H1 (cell line): ENCODE data around the gene ABCG1. TPM values are rescaled to one million over a fixed set of nuclear protein-coding genes. Genes with fewer than 3 reads are reported as not detected.

ENCODE experiments used
- CTCF ChIA-PET: fragments of 300-600 bp; sonication (Branson Sonifier 250); formaldehyde crosslinking; loops from one replicate; lab custom pipeline; 2021; ENCODE audit not compliant: partially characterized antibody; lab: Charles Lee
- POLR2A ChIA-PET: fragments of 300-600 bp; sonication (Branson Sonifier 250); formaldehyde crosslinking; loops from one replicate; lab custom pipeline; 2021; ENCODE audit warnings: inconsistent platforms; ENCODE audit not compliant: partially characterized antibody; lab: Charles Lee
- DNase-seq, 2 experiments: peaks; one replicate each; pipeline versions ENCODE4 v3.0.0 to v3.0.0-alpha.2; 2010 to 2022; ENCODE audit warnings: low spot score in 2 of 2, low read depth in 1 of 2, mixed read lengths in 1 of 2
- FAIRE-seq: peaks from 2 replicates; lab custom pipeline; 2011; peaks lifted over from hg19 to GRCh38; lab: Jason Lieb, UNC
- H2AFZ ChIP-seq: 2 replicates; pipeline ENCODE4 v1.8.1; 2012; ENCODE audit warnings: low read length, inconsistent platforms
- H2AK5ac ChIP-seq: 2 replicates; pipeline ENCODE4 v1.6.1; 2013; ENCODE audit warnings: low read depth, low read length
- H2BK120ac ChIP-seq: replicated peaks from 2 replicates; pipeline ENCODE3; 2013; ENCODE audit warnings: low read depth, low read length, inconsistent platforms
- H2BK12ac ChIP-seq: 2 replicates; pipeline ENCODE4 v1.6.1; 2013; ENCODE audit warnings: low read depth, low read length
- H2BK15ac ChIP-seq: 2 replicates; pipeline ENCODE4 v1.6.1; 2013; ENCODE audit warnings: low read length
- H2BK20ac ChIP-seq: 2 replicates; pipeline ENCODE4 v1.6.1; 2013; ENCODE audit warnings: low read length
- H2BK5ac ChIP-seq: 2 replicates; pipeline ENCODE4 v1.6.1; 2013; ENCODE audit warnings: low read depth, low read length
- H3K14ac ChIP-seq: 2 replicates; pipeline ENCODE4 v1.6.1; 2013; ENCODE audit warnings: inconsistent platforms; ENCODE audit not compliant: insufficient read length
- H3K18ac ChIP-seq: 2 replicates; pipeline ENCODE4 v1.6.1; 2013; ENCODE audit warnings: low read length; ENCODE audit errors: extremely low read depth
- H3K23ac ChIP-seq: 2 replicates; pipeline ENCODE4 v1.6.1; 2013; ENCODE audit warnings: inconsistent platforms; ENCODE audit not compliant: insufficient read length
- H3K23me2 ChIP-seq: 2 replicates; pipeline ENCODE4 v1.6.1; 2013; ENCODE audit warnings: low read depth, low read length
- H3K27ac ChIP-seq: 2 replicates; pipeline ENCODE4 v1.6.1; 2011; ENCODE audit warnings: low read depth, low read length, inconsistent platforms
- H3K27me3 ChIP-seq, 4 experiments: replicated peaks in 1 of 4; 1 replicate in 1 of 4; 2 replicates in 3 of 4; pipeline versions ENCODE4 v1.6.1 to v1.8.1; 2011 to 2013; ENCODE audit warnings: low read length in 3 of 4, mild to moderate bottlenecking in 3 of 4, inconsistent platforms in 2 of 4, mixed read lengths in 2 of 4, moderate library complexity in 1 of 4; ENCODE audit not compliant: control insufficient read depth in 3 of 4, insufficient read depth in 3 of 4; ENCODE audit errors: extremely low read depth in 1 of 4
- H3K36me3 ChIP-seq, 4 experiments: 2 replicates each; pipeline versions ENCODE4 v1.6.1 to v1.8.1; 2011 to 2013; ENCODE audit warnings: mild to moderate bottlenecking in 4 of 4, low read length in 3 of 4, moderate library complexity in 2 of 4, control low read depth in 1 of 4, inconsistent platforms in 1 of 4; ENCODE audit not compliant: insufficient read depth in 4 of 4, control insufficient read depth in 2 of 4
- H3K4ac ChIP-seq: replicated peaks from 2 replicates; pipeline ENCODE3; 2013; ENCODE audit warnings: low read length, low read depth, mixed read lengths, inconsistent platforms; ENCODE audit not compliant: insufficient read length
- H3K4me1 ChIP-seq, 4 experiments: replicated peaks in 1 of 4; 1 replicate in 1 of 4; 2 replicates in 3 of 4; pipeline versions ENCODE4 v1.6.1 to v1.8.1; 2011 to 2013; ENCODE audit warnings: low read length in 3 of 4, inconsistent platforms in 2 of 4, mixed read lengths in 1 of 4; ENCODE audit not compliant: insufficient read depth in 4 of 4, control insufficient read depth in 3 of 4
- H3K4me2 ChIP-seq, 2 experiments: 2 replicates each; pipeline versions ENCODE4 v1.6.1 to v1.8.1; 2011 to 2013; ENCODE audit warnings: low read depth in 2 of 2, low read length in 2 of 2, control low read depth in 1 of 2, inconsistent platforms in 1 of 2, mild to moderate bottlenecking in 1 of 2; ENCODE audit not compliant: insufficient read depth in 1 of 2
- H3K4me3 ChIP-seq, 4 experiments: fragments of 200-600, 300-600 bp in 1 of 4; sonication (generic), shearing (Covaris generic), sonication (Bioruptor Twin) in 1 of 4; 2 replicates each; pipeline versions ENCODE4 v1.5.1 to v1.8.1; 2011 to 2016; ENCODE audit warnings: low read length in 4 of 4, low read depth in 3 of 4, control low read depth in 2 of 4, inconsistent platforms in 2 of 4, mild to moderate bottlenecking in 2 of 4, mixed read lengths in 1 of 4, moderate library complexity in 1 of 4; ENCODE audit not compliant: insufficient read depth in 2 of 4; ENCODE audit errors: extremely low read depth in 1 of 4
- H3K56ac ChIP-seq: replicated peaks from 2 replicates; pipeline ENCODE3; 2013; ENCODE audit warnings: low read depth, mild to moderate bottlenecking, mixed read lengths, low read length, inconsistent platforms; ENCODE audit not compliant: insufficient read length
- H3K79me1 ChIP-seq: 2 replicates; pipeline ENCODE4 v1.6.1; 2013; ENCODE audit warnings: low read depth, low read length, control low read depth
- H3K79me2 ChIP-seq, 2 experiments: 2 replicates each; pipeline versions ENCODE4 v1.6.1 to v1.8.1; 2012 to 2013; ENCODE audit warnings: low read length in 2 of 2, mild to moderate bottlenecking in 2 of 2, inconsistent platforms in 1 of 2; ENCODE audit not compliant: insufficient read depth in 2 of 2, control insufficient read depth in 1 of 2
- H3K9ac ChIP-seq, 4 experiments: replicated peaks in 1 of 4; 1 replicate in 1 of 4; 2 replicates in 3 of 4; pipeline versions ENCODE4 v1.6.1 to v1.8.1; 2011 to 2013; ENCODE audit warnings: low read depth in 3 of 4, low read length in 3 of 4, control low read depth in 2 of 4, mild to moderate bottlenecking in 2 of 4, moderate library complexity in 2 of 4, inconsistent platforms in 1 of 4; ENCODE audit errors: extremely low read depth in 1 of 4
- H3K9me3 ChIP-seq, 2 experiments: 2 replicates each; pipeline versions ENCODE4 v1.6.1 to v1.8.1; 2012 to 2013; ENCODE audit warnings: mild to moderate bottlenecking in 2 of 2, moderate library complexity in 2 of 2, control low read depth in 1 of 2, inconsistent platforms in 1 of 2, low read depth in 1 of 2, low read length in 1 of 2, mixed read lengths in 1 of 2; ENCODE audit not compliant: insufficient read depth in 2 of 2
- H4K20me1 ChIP-seq, 2 experiments: replicated peaks in 1 of 2; 2 replicates each; pipeline versions ENCODE3 to v1.8.1; 2011 to 2013; ENCODE audit warnings: inconsistent platforms in 2 of 2, low read length in 2 of 2, mild to moderate bottlenecking in 1 of 2; ENCODE audit not compliant: insufficient read depth in 2 of 2, control insufficient read depth in 1 of 2
- H4K5ac ChIP-seq: 2 replicates; pipeline ENCODE4 v1.6.1; 2013; ENCODE audit warnings: low read length, low read depth, mixed read lengths, inconsistent platforms; ENCODE audit not compliant: insufficient read length
- H4K8ac ChIP-seq: 2 replicates; pipeline ENCODE4 v1.8.0; 2013; ENCODE audit warnings: mild to moderate bottlenecking, moderate library complexity, low read length, inconsistent platforms; ENCODE audit not compliant: insufficient read depth; ENCODE audit errors: extremely low read depth
- H4K91ac ChIP-seq: replicated peaks from 2 replicates; pipeline ENCODE3; 2013; ENCODE audit warnings: low read length, mixed read lengths, inconsistent platforms; ENCODE audit not compliant: insufficient read length
- CBX5 ChIP-seq: fragments of 300-800, 300-1000 bp; sonication (generic); IDR thresholded peaks from 2 replicates; pipeline ENCODE4 v1.7.1; 2016; ENCODE audit warnings: antibody characterized with exemption, low read length, low read depth
- TCF12 ChIP-seq: IDR thresholded peaks from 2 replicates; pipeline ENCODE4 v1.6.1; 2011; ENCODE audit warnings: low read depth, mild to moderate bottlenecking, low read length
- WGBS, 2 experiments: shearing (Covaris generic) in 1 of 2; methylation state at CpG; one replicate each; pipeline versions ENCODE4 v1.1.6 to v1.1.7; 2013 to 2015; ENCODE audit warnings: low lambda C conversion rate in 2 of 2, mixed read lengths in 2 of 2, inconsistent platforms in 1 of 2, low coverage in 1 of 2, missing lambda C conversion rate in 1 of 2; ENCODE audit not compliant: insufficient replicate concordance in 2 of 2, insufficient coverage in 1 of 2, insufficient read length in 1 of 2; ENCODE audit errors: extremely low coverage in 1 of 2, missing lambda C conversion rate in 1 of 2; 5-methylcytosine and 5-hydroxymethylcytosine counted together
- polyA plus RNA-seq, 7 experiments: library from polyadenylated mRNA; depleted of rRNA in 3 of 7; stranded (reverse) in 5 of 7; unstranded in 2 of 7; fragments of >200 nt in 5 of 7; fragments of 200-250 nt in 2 of 7; gene quantifications; 1 replicate in 5 of 7; 2 replicates in 1 of 7; 4 replicates in 1 of 7; pipeline versions ENCODE4 v1.2.1 to v1.2.3, GENCODE V29; 2011 to 2013; ENCODE audit warnings: missing spikeins in 2 of 7, mixed read lengths in 2 of 7
- total RNA-seq: library from RNA; stranded (reverse); fragmentation: NEBNext Ultra II Directional; extraction: Animal tissue kit (Norgen Biotek cat#: 25700); gene quantifications from 2 replicates; pipeline ENCODE4 v1.2.1, GENCODE V29; 2021
- TF ChIP-seq, protein P1 (sequence below): IDR thresholded peaks from 2 replicates; pipeline ENCODE4 v1.6.1; 2011; ENCODE audit warnings: low read length, improper control_type of control experiment

The ABCG1 gene
- total and polyA plus RNA-seq, 2 of the 8 experiments (the other 6 are each of a cell fraction or from before 2014, with no cell fraction given), result 2.1 to 4.0 TPM

DNA sequence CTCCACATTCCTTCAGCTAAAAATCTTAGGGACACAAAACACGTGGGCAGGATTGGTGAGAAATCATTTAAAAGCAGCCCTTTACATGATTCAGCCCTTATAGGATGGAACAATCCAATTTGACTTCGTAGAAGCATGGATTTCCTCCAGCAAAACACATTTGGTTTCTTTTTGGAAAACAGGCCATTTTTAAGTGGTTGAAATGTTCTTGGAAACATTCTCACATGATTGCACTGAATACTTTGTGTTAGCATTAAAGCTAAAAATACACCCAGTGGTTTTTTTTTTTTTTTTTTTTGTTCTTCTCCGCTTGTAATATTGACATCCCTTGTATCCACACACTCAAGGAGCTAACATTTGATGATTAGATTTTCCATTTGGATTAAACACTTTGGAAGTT, 42.1 kb upstream of the ABCG1 start:
- Histone ChIP-seq H3K4ac (no peak overlapping the region), H2BK15ac (no peak overlapping the region), H3K18ac (no peak overlapping the region), H2BK120ac (no peak overlapping the region), H3K56ac (no peak overlapping the region), H4K91ac (no peak overlapping the region), H2BK20ac (no peak overlapping the region), H3K79me2 (no peaks in the 10 kb centered on the region), H3K14ac (no peak overlapping the region), H3K79me1 (no peaks in the 10 kb centered on the region; the same call in 1 of the 2 replicates), H3K4me2 (no peak overlapping the region), H2BK5ac (no peak overlapping the region), H4K8ac (no peak overlapping the region), H2AK5ac (no peak overlapping the region), H3K23me2 (no peaks in the 10 kb centered on the region), H2AFZ (no peak overlapping the region), H3K36me3 (no peaks in the 10 kb centered on the region), H2BK12ac (no peak overlapping the region), H3K9ac (no peak overlapping the region), H3K23ac (no peak overlapping the region), H3K27ac (no peak overlapping the region), H3K4me1 (no peaks in the 10 kb centered on the region), H3K27me3 (no peaks in the 10 kb centered on the region), H3K4me3 (no peak overlapping the region), H4K20me1 (no peaks in the 10 kb centered on the region), H4K5ac (no peak overlapping the region), H3K9me3 (no peaks in the 10 kb centered on the region)
- POLR2A ChIA-PET, result no interaction called here
- TF ChIP-seq TCF12, result no peak
- no peak for TF ChIP-seq CBX5
- TF ChIP-seq, protein P1, sequence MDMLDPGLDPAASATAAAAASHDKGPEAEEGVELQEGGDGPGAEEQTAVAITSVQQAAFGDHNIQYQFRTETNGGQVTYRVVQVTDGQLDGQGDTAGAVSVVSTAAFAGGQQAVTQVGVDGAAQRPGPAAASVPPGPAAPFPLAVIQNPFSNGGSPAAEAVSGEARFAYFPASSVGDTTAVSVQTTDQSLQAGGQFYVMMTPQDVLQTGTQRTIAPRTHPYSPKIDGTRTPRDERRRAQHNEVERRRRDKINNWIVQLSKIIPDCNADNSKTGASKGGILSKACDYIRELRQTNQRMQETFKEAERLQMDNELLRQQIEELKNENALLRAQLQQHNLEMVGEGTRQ, result no peak
- DNase-seq (no peak), FAIRE-seq (no peak)
- WGBS, 2 experiments, result 90% methylated on average over 3 of the region's 3 CpGs; no CpG with 5 or more reads in 1 of the 2 experiments
- CTCF ChIA-PET, result interaction anchor here (1.0 to 2.5 kb wide), 4 partner anchors 11 to 82 kb away, joined by 3 to 9 read pairs (median 3); no protein-coding TSS in a partner anchor
